IMR-90 (cell line): ENCODE measurements around the gene HNF1B.

ENCODE experiments used
- BHLHE40 ChIP-seq: fragments of 150-350 bp; IDR thresholded peaks from 2 replicates; pipeline ENCODE4 v1.6.1; 2016; ENCODE audit warnings: mild to moderate bottlenecking, low read depth, low read length
- CEBPB ChIP-seq: IDR thresholded peaks from 2 replicates; pipeline ENCODE4 v1.6.1; 2012; ENCODE audit warnings: low read depth, low read length, improper control_type of control experiment
- CTCF ChIP-seq: conservative IDR thresholded peaks from 2 replicates; pipeline ENCODE4 v1.5.1; 2012; ENCODE audit warnings: mild to moderate bottlenecking, low read depth, low read length, improper control_type of control experiment
- ELK1 ChIP-seq: fragments of 150-350 bp; IDR thresholded peaks from 2 replicates; pipeline ENCODE4 v1.6.1; 2016; ENCODE audit warnings: low read depth, mild to moderate bottlenecking, low read length, moderate library complexity, borderline replicate concordance
- FOS ChIP-seq: fragments of 150-350 bp; IDR thresholded peaks from 2 replicates; pipeline ENCODE4 v1.6.1; 2016; ENCODE audit warnings: low read depth, low read length
- MXI1 ChIP-seq: IDR thresholded peaks from 2 replicates; pipeline ENCODE4 v1.6.1; 2012; ENCODE audit warnings: low read depth, mild to moderate bottlenecking, low read length, moderate library complexity, borderline replicate concordance
- POLR2A ChIP-seq: IDR thresholded peaks from 2 replicates; pipeline ENCODE4 v1.6.1; 2012; ENCODE audit warnings: mild to moderate bottlenecking, low read depth, low read length
- RAD21 ChIP-seq: IDR thresholded peaks from 2 replicates; pipeline ENCODE4 v1.6.1; 2012; ENCODE audit warnings: low read length, improper control_type of control experiment
- RFX5 ChIP-seq: IDR thresholded peaks from 2 replicates; pipeline ENCODE4 v1.8.0; 2012; ENCODE audit warnings: low read depth, mild to moderate bottlenecking, low read length, moderate library complexity
- USF2 ChIP-seq: fragments of 150-350 bp; IDR thresholded peaks from 2 replicates; pipeline ENCODE4 v1.6.1; 2017; ENCODE audit warnings: mild to moderate bottlenecking, antibody characterized with exemption, low read length, low read depth

- TF ChIP-seq CTCF, result no peak
- TF ChIP-seq FOS, result no peak
- no peak for TF ChIP-seq RAD21
- no peak for TF ChIP-seq CEBPB
- TF ChIP-seq MXI1, result no peak
- TF ChIP-seq ELK1, result no peak
- TF ChIP-seq POLR2A, result no peak
- no peak for TF ChIP-seq USF2
- TF ChIP-seq RFX5, result no peak
- TF ChIP-seq BHLHE40, result no peak
Measured at GRCh38 chr17:37761059-37761458, 16.2 kb upstream of the HNF1B start.
